GM12874 (cell line): ENCODE measurements around the gene SRMS.

Experiments used
- CTCF ChIP-seq: IDR thresholded peaks from 2 replicates; pipeline ENCODE4 v1.5.1; 2011; ENCODE audit warnings: low read depth, mild to moderate bottlenecking, control low read depth, low read length, moderate library complexity; ENCODE audit not compliant: insufficient read depth

SRMS gene

GRCh38 chr20:63529861-63530787 is 17.4 kb downstream of the SRMS start:
- TF ChIP-seq CTCF = no peak

GRCh38 chr20:63529180-63529860 is 18.2 kb downstream of the SRMS start:
- TF ChIP-seq CTCF = no peak

- no peak for TF ChIP-seq CTCF
Observed at GRCh38 chr20:63527184-63527583, 20.4 kb downstream of the SRMS start.

- TF ChIP-seq CTCF = no peak
Observed at GRCh38 chr20:63525971-63526370, 21.6 kb downstream of the SRMS start.

- no peak for TF ChIP-seq CTCF
Observed at GRCh38 chr20:63525185-63525584, 22.4 kb downstream of the SRMS start.

- no peak for TF ChIP-seq CTCF
Observed at GRCh38 chr20:63522981-63523611, 24.5 kb downstream of the SRMS start.

- no peak for TF ChIP-seq CTCF
Observed at GRCh38 chr20:63522091-63522868, 25.3 kb downstream of the SRMS start.
